GM18858 (cell line): Measurements from ENCODE around the gene FOXB2.
"Not testable (repeated sequence)": the region's sequence is repeated elsewhere in the genome, so short reads cannot be mapped to it uniquely, and the experiment has no call there.

Experiments used
- ATAC-seq: cut with Tn5 transposase; IDR thresholded peaks from one replicate; pipeline ENCODE4 v1.9.1; 2021; ENCODE audit not compliant: unreplicated experiment

Gene FOXB2

DNA sequence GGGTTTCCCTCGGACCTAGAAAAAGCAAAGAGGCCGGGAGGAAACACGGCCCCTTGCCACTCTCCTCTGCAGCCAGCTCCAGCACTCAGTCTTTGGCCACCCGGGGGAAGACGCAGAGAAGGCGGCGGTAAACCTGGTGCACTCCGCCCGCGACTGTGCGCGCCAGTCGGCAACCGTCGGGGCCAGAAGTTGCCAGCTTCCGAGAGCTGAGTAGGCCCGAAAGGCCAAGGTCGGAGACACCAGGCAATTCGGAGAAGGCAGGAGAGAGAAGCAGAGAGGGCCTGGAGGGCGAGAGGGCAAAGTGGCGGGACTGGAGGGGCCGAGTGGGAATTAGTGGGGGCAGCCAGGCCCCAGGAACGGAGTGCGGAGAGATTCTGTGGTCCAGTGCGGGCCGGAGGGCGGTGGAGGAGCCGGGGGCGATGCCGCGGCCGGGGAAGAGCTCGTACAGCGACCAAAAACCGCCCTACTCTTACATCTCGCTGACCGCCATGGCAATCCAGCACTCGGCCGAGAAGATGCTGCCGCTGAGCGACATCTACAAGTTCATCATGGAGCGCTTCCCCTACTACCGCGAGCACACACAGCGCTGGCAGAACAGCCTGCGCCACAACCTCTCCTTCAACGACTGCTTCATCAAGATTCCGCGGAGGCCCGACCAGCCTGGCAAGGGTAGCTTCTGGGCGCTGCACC, at the start of gene FOXB2:
Gene FOXB2 (plus strand): TSS at position 420 of the 690 bp plus-strand sequence. CDS start 0 bp downstream, at position 420.
- no peak for ATAC-seq

DNA sequence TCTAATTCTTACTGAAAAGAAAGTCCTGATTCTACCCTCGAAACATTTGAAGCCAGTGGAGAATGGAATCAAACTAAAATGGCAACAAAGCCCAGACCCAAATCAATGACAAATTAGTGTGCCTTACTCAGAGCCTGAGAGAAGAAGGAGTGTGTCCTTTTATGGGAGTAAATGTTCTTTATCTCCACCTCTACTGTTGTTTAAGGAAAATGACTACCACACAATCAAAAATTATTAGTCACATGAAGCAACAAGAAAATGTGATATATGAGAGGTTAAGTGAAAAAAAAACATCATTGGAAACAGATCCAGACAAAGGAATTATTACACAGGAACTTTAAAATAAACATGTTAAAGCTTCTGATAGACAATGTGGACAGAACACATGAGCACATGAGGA, 49.7 kb upstream of the FOXB2 start:
- no peak for ATAC-seq

GRCh38 chr9:76978831-76979230, 40.6 kb upstream of the FOXB2 start:
- not testable (repeated sequence) for ATAC-seq

- no peak for ATAC-seq
Measured at GRCh38 chr9:76980566-76980965, 38.9 kb upstream of the FOXB2 start.

- no peak for ATAC-seq
Measured at GRCh38 chr9:76984486-76984885, 35.0 kb upstream of the FOXB2 start.

- ATAC-seq = no peak
Measured at GRCh38 chr9:76985581-76985980, 33.9 kb upstream of the FOXB2 start.

GRCh38 chr9:76987594-76988200, 31.8 kb upstream of the FOXB2 start:
- peak; percentile 44 for ATAC-seq

- no peak for ATAC-seq
Measured at GRCh38 chr9:76988941-76989340, 30.5 kb upstream of the FOXB2 start.

DNA sequence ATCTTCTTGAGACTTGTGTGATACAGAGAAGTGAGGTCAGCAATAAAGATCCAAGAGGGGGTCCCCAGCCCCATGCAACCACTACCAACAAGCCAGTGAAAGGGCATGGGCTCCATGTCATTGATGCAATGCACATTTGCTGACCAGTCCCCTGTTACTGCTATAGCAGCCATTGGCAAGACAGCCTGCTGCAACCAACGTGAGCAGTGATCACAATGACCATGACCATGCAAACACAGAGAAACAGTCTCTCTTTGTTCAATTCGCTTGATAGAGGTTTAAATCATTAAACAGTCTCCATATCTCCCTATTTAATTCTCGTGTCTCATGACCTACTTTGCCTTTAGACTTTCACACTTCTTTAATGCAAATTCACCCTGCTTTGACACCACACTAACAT, 30.0 kb upstream of the FOXB2 start:
- no peak for ATAC-seq

DNA sequence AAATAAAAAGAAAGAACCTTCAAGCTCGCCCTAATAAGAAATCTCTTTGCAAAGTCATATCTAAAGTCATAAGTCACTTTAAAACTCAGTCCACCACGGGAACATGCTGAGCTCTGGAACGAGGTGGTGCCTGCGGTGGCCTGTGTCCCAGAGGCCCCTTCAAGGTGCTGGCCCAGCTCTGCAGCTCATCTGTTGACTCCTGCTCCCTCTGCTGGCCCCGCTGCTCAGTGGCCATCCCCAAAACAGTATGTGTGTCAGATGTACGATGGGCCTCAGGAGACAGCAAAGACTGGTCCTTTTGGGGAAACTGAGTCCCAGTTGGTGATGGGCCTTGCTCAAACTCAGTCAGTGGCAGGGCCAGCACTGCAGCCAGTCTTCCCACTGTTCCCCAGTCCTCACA, 22.8 kb upstream of the FOXB2 start:
- no peak for ATAC-seq

DNA sequence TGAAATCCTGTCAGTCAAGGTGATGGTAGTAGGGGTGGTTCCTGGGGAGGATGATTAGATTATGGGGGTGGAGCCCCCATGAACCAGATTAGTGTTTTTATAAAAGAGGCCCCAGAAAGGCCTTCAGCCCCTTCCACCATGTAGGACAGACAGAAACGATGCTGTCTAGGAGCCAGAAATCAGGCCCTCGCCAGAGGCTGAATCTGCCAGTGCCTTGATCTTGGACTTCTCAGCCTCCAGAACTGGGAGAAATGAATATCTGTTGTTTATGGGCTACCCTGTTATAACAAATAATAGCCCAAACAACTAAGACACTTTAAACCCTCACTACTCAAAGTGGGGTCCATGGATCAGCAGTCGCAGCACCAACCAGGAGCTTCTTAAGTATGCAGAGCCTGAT, 20.2 kb upstream of the FOXB2 start:
- ATAC-seq = no peak

DNA sequence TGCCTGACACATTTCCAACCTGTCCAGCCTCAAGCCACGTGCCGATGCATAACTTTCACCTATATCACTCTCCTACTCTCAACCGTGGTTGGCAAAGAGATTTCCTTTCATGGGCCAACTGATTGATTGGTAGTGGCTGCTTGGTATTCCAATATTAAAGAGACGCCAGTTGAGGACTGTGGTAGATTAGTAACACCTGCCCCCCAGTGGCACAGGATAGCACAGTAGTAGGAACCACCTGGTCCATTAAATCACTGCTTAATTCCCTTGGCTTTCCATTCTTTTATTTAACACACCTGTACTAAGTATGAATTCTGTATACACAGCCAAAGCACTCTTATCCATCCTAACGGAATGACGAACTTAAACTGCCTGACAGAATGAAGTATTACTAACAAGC, 19.1 kb upstream of the FOXB2 start:
- no peak for ATAC-seq

GRCh38 chr9:77003366-77003765, 16.1 kb upstream of the FOXB2 start:
- ATAC-seq = no peak

- ATAC-seq = no peak
Measured at GRCh38 chr9:77005216-77005615, 14.2 kb upstream of the FOXB2 start.

- no peak for ATAC-seq
Measured at GRCh38 chr9:77010527-77010926, 8.9 kb upstream of the FOXB2 start.

DNA sequence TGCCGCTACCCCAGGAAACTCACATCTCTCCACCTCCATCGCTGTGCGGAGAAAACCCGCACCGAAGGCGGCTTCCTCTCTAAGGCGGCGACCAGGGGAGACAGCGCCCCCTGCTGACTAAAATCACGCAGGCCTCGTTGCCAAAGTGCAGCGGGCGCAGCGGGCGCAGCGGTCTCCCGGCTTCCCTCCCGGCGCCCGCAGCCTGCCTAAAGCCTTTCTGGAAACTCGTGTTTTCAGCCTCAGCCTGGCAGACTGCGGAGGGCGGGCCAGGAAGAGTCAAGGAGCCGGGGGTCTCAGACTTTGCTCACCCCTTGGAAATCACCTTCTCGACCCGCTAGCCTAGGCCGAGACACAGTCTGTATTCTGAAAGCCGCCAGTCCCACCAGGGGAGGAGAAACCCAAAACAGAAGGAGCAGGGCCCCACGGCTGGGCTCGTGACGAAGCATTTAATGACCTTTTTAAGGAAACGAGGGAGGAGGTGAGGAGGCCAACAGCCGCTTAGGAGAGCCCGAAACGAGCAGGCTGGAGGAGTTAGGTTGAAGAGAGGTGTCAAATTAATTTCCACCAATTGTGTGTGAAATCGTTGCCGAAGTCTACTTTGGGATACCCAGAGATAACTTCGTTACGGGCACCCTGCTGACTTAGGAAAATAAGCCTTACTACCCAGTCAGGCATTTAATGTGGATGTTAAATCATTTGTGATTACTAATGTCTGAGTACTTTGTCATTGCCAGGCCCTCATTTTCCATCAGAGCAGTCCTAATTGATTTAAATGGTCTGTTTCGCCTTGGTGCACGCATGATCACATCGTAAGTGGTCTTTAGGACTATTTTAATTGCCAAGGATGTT, 7.3 kb upstream of the FOXB2 start:
- peak; percentile 46 for ATAC-seq

DNA sequence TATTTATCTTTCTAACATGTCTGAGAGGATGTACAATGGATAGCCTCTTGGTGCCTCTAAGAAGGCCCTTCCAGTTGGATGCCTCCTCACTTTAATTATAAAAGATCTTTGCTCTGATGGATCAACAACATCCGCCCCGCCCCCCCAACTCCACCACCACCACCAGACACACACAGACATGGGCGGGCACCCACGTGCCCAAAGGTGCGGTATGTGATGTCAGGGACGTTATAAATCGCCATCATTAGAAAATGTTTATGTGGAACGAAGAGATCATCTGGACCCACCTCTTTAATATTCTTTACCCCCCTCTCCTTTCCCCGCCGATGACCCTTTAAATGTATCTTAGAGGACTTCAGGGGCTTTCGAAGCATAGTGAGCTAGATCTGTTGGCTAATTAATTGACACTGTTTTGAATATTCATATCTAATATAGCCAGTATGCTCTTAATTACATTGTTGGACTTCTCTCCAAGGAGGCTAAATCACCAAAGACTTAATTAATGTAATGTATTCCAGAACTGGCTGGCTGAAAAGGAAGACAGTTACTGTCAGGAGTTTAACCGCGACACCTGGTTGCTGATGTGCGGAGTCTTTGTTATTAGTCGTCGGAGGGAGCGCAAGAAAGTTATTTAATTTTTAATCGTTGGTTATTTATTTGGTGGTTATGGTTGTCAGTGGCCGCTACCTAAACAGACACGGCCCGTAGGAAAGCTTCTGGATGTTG, 6.1 kb upstream of the FOXB2 start:
- ATAC-seq = no peak

GRCh38 chr9:77013932-77014596, 5.4 kb upstream of the FOXB2 start:
- no peak for ATAC-seq

- ATAC-seq = no peak
Measured at GRCh38 chr9:77014597-77015263, 4.7 kb upstream of the FOXB2 start.

GRCh38 chr9:77015327-77016048, 4.0 kb upstream of the FOXB2 start:
- ATAC-seq = no peak
